ENCODE measurements around the gene USP9X. TPM values are rescaled to one million over a fixed set of nuclear protein-coding genes. Genes with fewer than 3 reads are reported as not detected.

Gene USP9X
- polyA plus RNA-seq, 1 of the 3 experiments (the other 2 are of a cell fraction), result 13.2 TPM

DNA sequence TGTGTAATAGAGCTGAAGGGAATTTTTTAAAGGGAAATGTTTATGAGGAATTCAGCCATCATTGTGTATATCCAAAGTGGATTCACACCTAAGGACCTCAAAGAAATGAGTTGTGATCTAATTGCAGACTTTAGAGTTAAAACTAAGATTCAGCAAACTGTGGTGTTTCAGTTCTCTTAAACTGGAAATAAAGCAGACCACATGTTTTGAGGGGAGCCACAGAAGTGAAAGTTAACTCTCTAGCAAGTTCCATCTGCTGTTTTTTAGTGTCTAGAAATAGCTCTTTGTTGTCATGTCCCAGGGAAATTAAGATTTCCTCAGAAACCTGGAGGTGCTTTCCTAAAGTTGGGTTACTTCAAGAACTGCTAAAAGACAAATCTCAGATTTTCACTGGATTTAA lies 151.4 kb downstream of the USP9X start:
- H3K4me3 ChIP-seq (ENCODE audit: low read depth in 2 of 2, low read length in 1 of 2), result no peak overlapping the region
- H3K9ac ChIP-seq, result no peak overlapping the region
- no peaks in the 10 kb centered on the region for H3K27me3 ChIP-seq (ENCODE audit: insufficient read depth)
- H3K79me2 ChIP-seq (ENCODE audit: insufficient read depth), result no peaks in the 10 kb centered on the region
- no peaks in the 10 kb centered on the region for H4K20me1 ChIP-seq (ENCODE audit: insufficient read depth)
- peaks cover 0 to 5% of the 10 kb centered on the region in 2 experiments; a peak in 1 of 4 replicates for H3K4me1 ChIP-seq (ENCODE audit: control insufficient read depth in 1 of 2, insufficient read depth in 2 of 2, low read depth in 1 of 2, low read length in 1 of 2)
- H3F3A ChIP-seq (replicated peaks; ENCODE audit: insufficient read depth), result peaks cover 25% of the 10 kb centered on the region
- no peaks in the 10 kb centered on the region for H3K9me2 ChIP-seq
- DNase-seq, result no peak
- no peak overlapping the region for H3K4me2 ChIP-seq
- TF ChIP-seq ZBTB33 (IDR thresholded peaks at IDR 0.05; ENCODE audit: borderline replicate concordance, low read depth), result no peak
- TF ChIP-seq NFIC (IDR thresholded peaks at IDR 0.05; ENCODE audit: borderline replicate concordance), result no peak
- TF ChIP-seq SIN3A (IDR thresholded peaks at IDR 0.05; ENCODE audit: borderline replicate concordance, low read depth, low read length), result no peak
- TF ChIP-seq ELF1 (IDR thresholded peaks at IDR 0.05), result no peak
- TF ChIP-seq EZH2phosphoT487 (IDR thresholded peaks at IDR 0.05; ENCODE audit: borderline replicate concordance, low read depth), result no peak
- TF ChIP-seq TCF12 (IDR thresholded peaks at IDR 0.05), result no peak
- no peak for TF ChIP-seq FOXM1 (IDR thresholded peaks at IDR 0.05; ENCODE audit: low read depth)
- no peak for TF ChIP-seq MEF2A (IDR thresholded peaks at IDR 0.05; ENCODE audit: borderline replicate concordance, low read depth)
- TF ChIP-seq, protein P1, sequence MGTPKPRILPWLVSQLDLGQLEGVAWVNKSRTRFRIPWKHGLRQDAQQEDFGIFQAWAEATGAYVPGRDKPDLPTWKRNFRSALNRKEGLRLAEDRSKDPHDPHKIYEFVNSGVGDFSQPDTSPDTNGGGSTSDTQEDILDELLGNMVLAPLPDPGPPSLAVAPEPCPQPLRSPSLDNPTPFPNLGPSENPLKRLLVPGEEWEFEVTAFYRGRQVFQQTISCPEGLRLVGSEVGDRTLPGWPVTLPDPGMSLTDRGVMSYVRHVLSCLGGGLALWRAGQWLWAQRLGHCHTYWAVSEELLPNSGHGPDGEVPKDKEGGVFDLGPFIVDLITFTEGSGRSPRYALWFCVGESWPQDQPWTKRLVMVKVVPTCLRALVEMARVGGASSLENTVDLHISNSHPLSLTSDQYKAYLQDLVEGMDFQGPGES (IDR thresholded peaks at IDR 0.05; ENCODE audit: low read depth, low read length), result no peak
- TF ChIP-seq, protein P2, sequence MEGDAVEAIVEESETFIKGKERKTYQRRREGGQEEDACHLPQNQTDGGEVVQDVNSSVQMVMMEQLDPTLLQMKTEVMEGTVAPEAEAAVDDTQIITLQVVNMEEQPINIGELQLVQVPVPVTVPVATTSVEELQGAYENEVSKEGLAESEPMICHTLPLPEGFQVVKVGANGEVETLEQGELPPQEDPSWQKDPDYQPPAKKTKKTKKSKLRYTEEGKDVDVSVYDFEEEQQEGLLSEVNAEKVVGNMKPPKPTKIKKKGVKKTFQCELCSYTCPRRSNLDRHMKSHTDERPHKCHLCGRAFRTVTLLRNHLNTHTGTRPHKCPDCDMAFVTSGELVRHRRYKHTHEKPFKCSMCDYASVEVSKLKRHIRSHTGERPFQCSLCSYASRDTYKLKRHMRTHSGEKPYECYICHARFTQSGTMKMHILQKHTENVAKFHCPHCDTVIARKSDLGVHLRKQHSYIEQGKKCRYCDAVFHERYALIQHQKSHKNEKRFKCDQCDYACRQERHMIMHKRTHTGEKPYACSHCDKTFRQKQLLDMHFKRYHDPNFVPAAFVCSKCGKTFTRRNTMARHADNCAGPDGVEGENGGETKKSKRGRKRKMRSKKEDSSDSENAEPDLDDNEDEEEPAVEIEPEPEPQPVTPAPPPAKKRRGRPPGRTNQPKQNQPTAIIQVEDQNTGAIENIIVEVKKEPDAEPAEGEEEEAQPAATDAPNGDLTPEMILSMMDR (IDR thresholded peaks at IDR 0.05), result no peak
- TF ChIP-seq, protein P3, sequence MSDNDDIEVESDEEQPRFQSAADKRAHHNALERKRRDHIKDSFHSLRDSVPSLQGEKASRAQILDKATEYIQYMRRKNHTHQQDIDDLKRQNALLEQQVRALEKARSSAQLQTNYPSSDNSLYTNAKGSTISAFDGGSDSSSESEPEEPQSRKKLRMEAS (IDR thresholded peaks at IDR 0.05; ENCODE audit: low read depth), result no peak
- no peak for TF ChIP-seq FOXJ3 (CRISPR knock-in tag; IDR thresholded peaks at IDR 0.05)
- no peak for TF ChIP-seq TAF1 (IDR thresholded peaks at IDR 0.05; ENCODE audit: borderline replicate concordance, low read depth, low read length)
- no peak for TF ChIP-seq NRF1 (IDR thresholded peaks at IDR 0.05; ENCODE audit: low read depth, low read length)
- no peak for TF ChIP-seq YY1 (IDR thresholded peaks at IDR 0.05; ENCODE audit: low read depth)
- TF ChIP-seq FOSL2 (IDR thresholded peaks at IDR 0.05; ENCODE audit: borderline replicate concordance, low read depth), result no peak
- TF ChIP-seq POLR2AphosphoS5 (IDR thresholded peaks at IDR 0.05; ENCODE audit: low read depth, low read length), result no peak
- no peak for TF ChIP-seq USF2 (IDR thresholded peaks at IDR 0.05; ENCODE audit: borderline replicate concordance, low read depth, low read length)
- TF ChIP-seq REST (IDR thresholded peaks at IDR 0.05; ENCODE audit: low read depth, low read length), result no peak
- no peak for TF ChIP-seq TEAD4 (IDR thresholded peaks at IDR 0.05; ENCODE audit: borderline replicate concordance, insufficient read depth)
- ChIA-PET CTCF (interaction anchor here (1.2 to 1.5 kb wide), 2 partner anchors 16 to 135 kb away, joined by 3 read pairs; no protein-coding TSS in a partner anchor), POLR2A (no interaction called here)
- H2AFZ ChIP-seq (ENCODE audit: low read depth), result no peak overlapping the region
- no peak overlapping the region for H3K27ac ChIP-seq (ENCODE audit: low read depth in 2 of 2, low read length in 1 of 2)
- H3K36me3 ChIP-seq (replicated peaks in 1 of 2; ENCODE audit: control insufficient read depth in 1 of 2, insufficient read depth in 2 of 2, low read length in 1 of 2), result peaks cover 24 to 27% of the 10 kb centered on the region in 2 experiments
- H3K9me3 ChIP-seq, result no peaks in the 10 kb centered on the region

Measured in SK-N-SH (cell line).